Measurements from ENCODE around the gene CECR2.

Gene CECR2

DNA sequence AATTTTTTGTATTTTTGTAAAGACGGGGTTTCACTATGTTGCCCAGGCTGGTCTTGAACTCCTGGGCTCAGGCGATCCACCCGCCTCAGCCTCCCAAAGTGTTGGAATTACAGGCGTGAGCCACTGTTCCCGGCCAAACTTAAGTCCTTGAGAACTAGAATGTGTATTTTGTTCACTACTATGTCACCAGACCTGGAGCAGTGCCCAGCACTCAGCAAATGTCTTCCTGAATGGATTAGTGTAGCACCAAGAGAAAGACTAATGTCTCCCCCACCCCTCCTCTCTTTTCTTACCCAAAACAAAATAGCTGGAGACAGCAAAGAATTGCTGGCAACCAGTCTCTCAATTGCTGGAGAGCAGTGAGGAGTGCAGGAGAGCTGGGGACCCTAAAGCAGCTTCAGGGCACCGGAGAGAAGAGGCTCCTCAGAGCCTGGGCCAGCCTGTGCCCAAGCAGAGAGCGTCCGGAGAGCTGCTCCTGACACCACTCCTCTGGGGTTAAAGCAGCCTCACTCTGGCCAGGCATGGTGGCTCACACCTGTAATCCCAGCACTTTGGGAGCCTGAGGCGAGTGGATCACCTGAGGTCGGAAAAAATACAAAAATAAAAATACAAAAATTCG is 209.0 kb downstream of the CECR2 start:
- FAIRE-seq: no peak

DNA sequence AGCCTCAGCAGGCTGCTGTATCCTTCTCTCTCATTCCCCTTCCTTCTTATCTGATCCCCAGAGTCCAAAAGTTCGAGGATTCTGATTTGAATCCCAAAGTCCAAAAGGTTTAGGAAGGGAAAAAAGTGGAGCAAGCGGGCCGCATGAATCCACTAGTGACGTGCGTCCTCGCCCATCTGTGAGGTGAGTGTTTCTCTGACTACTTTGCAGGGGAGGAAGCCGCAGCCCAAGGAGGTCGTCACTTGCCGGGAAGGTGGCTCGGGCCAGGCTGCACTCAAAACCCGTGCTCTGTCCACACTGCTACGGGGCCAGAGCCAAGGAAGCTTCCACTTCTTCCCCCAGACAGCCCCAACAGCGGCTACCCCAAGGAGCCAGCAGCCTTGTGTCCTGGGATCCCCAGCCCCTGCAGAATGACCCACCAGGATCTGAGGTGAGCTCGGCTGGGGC is 210.3 kb downstream of the CECR2 start:
- FAIRE-seq: no peak

DNA sequence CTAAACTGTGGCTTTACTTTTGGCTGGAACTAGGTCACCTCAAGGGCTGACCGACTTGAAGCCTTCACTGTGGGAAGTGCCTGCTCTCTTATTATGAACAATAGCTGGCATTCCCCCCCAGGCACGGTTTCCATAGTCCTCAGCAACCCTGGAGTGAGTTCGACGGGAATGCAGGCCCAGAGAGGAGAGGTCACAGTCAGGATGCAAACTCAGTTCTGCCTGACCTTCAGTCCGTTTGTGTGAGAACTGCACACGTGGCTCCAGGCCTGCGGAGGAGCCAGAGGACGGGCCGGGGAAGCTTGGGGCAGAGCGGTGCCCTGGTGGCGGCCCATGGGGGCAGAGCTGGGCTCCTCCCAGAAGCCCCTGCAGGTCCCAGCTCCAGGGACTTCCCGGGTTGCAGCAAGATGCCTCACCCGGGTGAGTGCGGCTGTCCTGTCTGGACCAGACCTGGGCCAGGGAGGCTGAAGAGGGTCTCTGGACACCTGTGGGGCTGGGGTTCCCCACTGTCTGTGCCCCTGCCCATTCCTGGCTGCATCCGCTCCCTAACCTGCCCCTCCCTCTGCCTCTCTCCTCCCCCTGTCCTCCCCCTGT is 211.3 kb downstream of the CECR2 start:
- no peak for FAIRE-seq

DNA sequence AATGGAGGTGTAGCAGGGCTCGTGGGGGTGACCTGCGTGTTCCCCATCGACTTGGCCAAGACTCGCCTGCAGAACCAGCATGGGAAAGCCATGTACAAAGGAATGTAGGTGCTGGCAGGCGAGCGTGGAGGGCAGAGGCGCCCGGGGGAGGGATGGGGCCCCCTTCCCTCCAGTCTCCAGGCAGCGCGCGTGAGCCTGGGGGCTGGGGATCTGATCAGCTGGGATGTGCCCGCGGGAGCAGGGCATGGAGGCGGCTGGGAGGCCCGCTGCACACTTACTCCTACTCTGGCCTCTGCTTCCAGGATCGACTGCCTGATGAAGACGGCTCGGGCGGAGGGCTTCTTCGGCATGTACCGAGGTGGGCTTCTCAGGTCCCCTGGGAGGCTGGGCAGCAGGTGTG is 211.8 kb downstream of the CECR2 start:
- no peak for FAIRE-seq

DNA sequence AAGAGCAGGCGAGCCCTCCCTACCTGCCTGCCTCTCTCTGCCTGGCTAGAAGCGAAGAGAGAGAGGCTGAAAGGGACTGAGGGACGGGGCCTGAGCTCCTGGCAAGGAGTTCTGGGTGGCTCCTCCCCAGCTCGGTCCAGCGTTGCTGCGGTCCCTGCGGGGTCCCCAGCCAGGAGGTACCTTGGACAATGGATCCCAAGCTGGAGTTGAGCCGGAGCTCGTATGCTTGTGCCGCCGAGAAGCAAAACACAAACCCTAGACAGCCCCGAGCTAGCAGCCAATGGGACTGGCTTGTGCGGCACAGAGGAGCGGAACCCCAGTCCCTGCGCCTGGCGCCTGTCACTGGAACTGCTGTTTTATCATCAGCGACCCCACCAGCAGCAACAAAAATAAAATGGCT is 212.4 kb downstream of the CECR2 start:
- FAIRE-seq: no peak

DNA sequence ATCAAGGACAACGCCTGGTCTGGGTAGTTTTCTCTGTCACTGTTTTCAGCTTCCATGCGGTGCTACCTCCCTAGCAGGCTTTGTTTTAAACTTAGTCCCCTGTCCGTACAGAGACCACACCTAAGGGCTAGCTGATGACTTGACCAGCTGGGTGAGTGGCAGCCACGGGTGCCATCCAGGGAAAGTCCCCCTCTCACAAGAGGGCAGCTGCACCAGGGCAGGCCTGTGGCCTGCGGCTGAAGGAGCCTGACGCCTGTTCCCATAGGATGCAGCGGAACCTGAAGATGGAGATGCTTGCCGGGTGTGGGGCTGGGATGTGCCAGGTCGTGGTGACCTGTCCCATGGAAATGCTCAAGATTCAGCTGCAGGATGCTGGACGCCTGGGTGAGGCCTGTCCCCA is 213.9 kb downstream of the CECR2 start:
- no peak for FAIRE-seq

DNA sequence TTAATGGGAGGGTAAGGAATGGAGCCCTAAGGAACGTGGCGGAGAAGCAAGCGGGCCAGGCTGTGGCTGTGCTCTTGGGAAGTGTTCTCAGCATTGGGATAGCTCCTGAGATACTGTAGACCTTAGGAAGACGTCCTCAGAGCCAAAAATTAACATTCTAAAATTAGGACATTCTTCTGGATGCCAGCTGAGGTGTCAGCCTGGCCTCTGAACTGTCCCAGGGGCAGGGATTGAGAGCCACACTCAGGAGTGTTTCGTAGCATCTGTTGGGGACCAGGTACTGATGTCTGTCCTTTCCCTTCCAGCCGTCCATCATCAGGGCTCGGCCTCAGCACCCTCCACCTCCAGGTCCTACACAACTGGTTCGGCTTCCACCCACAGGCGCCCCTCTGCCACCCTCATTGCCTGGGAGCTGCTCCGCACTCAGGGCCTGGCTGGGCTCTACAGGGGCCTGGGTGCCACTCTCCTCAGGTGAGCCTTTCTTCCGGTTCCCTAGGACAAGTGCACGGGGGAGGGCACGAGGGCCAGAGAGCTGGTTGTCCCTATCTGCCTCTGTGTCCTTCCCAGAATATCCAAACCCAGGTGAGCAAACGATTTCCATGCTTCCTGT is 217.7 kb downstream of the CECR2 start:
- no peak for FAIRE-seq

DNA sequence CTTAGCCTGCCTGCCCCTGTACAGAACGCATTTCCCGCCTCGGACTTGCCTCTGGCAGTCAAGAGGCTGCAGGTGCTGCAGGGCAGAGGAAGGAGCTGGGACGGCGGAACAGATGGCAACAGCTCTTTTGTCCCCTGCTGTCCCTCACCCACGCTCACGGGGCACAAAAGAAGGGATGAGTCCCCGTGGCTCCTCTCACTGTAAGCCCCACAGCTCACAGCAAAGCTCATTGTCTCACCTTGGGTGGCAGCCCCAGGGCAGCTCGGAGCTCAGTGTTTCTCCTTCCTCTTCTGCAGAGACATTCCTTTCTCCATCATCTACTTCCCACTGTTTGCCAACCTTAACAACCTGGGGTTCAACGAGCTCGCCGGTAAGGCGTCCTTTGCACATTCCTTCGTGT is 218.4 kb downstream of the CECR2 start:
- FAIRE-seq: no peak

DNA sequence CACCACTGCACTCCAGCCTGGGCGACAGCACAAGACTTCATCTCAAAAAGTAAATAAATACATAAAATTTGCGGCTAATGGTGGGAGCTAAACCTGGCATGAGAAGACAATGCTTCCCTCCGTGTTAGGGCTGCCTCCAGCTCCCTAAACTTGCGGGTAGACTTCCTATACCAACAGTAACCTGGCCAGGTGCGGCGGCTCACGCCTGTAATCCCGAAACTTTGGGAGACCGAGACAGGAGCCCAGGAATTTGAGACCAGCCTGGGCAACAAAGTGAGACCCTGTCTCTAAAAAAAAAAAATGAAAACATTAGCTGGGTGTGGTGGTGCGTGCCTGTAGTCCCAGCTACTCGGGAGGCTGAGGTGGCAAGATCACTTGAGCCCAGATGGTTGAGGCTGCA is 219.3 kb downstream of the CECR2 start:
- FAIRE-seq: no peak

DNA sequence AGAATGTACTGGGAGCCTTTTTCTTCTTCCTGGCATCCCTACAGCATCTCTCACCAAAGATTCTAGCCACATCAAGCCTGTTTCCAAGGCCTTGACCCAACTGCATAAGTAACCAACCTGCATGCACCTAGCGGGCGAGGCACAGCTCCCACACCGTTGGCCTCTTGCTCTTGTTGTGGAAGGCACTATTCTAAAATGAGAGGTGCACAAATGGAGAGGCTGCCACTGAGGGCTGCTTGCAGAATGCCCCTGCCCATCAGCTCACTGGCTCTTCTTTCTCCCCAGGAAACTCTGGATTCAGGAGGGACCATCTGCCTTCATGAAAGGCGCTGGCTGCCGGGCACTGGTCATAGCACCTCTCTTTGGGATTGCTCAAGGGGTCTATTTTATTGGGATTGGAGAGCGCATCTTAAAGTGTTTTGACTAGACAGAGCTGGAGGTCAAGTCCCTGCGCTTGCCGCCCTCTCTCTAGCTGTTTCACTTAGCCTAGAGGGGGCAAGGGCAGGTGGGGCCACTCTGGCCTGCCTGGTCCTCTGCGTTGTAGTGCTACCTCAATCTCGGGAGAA is 220.6 kb downstream of the CECR2 start:
- no peak for FAIRE-seq

DNA sequence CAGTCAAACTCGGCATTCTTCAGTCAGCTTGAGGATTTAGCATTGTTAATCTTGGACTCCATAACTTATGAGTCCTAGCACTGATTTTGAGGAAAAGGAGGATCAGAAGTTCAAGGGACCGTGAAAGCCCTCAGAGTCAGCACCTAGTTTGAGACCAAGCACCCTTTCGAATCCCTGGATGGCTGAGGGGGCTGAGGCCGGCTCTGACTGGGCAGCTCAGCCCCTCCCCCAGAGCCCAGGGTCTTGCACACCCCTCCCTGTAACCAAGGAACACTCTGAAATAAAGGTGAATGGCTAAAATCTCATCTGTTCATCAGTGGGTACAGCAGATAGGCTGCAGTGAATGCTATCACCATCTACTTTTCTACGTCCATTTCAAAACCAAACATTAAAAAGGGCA is 221.3 kb downstream of the CECR2 start:
- FAIRE-seq: no peak

DNA sequence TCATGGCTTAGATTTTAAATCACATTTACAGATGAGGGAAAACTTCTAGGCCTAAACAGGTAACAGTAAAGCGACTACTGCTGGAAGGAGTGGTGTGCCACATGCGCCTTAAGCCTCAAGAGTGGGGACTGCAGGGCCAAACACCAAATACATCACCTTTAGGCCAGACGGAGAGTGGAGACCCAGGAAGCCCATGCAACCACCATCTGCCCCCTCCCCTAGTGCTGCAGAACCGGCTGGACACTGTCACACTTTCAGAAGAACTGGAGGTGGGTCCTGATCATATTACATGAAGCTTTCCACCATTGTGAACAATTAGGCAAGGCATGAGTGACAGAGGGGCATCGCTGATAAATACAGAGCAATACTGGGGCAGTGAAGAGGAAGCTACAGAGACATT is 222.9 kb downstream of the CECR2 start:
- no peak for FAIRE-seq

DNA sequence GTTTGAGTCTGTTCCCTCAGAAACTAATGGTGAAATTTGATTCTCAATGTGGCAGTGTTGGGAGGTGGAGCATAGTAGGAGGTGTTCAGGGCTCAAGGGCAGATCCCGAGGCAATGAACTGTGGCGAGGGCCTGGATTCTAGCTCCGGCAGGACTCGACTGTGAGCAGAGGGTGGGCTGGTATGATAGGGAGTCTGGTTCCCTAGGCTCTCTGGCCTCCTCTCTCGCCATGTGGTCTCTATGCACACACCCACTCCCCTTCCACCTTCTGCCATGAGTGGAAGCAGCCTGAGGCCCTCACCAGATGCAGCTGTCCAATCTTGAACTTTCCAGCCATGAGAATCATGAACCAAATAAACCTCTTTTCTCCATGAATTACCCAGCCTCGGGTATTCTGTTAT is 227.0 kb downstream of the CECR2 start:
- FAIRE-seq: no peak

DNA sequence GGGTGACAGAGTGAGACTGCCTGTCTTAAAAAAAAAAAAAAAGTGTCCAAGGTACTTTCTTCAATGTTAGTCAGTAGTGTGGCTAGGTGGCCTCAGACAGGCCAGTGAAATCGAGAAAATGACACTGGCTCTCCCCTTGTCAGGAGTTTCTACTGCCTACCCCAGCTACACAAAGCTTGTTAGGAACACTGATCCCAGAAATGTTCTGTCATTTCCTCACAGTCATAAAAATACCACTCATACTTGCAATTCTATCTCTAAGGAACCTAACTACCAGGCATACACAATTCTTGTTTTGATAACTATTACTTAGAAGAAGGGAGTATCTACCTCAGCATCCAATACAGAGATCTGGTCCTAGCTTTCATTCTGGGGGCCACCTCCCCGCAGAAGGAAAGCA is 228.0 kb downstream of the CECR2 start:
- no peak for FAIRE-seq

DNA sequence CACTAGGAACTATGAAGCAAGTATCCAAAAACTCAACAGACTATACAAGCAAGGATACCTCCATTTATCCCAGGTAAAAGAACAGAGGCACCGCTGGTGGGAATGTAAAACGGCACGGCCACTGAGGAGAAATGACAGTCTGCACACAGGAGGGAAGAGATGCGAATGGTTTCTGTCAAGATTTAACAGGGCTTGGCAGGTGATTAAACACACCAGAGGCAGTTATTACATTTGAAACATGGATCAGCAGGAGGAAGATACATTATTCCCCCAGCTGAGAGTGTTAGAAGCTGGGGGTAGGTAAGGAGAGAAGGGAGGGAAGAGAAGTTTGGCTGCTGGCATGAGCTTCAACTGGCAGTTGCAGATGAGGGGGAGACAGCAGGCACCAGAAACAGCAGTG is 229.1 kb downstream of the CECR2 start:
- FAIRE-seq: no peak

DNA sequence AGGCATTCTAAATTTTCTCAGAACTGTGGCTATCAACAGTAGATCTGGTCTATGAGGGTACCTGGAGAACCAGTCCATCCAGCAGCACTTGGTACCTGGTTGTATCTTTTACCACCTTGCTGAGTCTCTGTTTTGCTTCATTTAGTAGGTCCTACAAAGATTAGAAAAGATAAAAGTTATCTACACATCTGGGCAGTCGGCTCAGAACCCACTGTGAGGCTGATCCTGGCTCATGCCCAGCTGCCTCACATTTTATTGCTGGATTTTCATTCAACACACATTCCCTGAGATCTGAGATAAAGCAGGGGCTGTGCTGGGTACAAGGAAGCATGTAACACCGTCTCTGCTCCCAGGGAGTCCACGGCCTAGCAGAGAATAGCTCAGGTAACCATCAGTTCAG is 231.8 kb downstream of the CECR2 start:
- FAIRE-seq: no peak

DNA sequence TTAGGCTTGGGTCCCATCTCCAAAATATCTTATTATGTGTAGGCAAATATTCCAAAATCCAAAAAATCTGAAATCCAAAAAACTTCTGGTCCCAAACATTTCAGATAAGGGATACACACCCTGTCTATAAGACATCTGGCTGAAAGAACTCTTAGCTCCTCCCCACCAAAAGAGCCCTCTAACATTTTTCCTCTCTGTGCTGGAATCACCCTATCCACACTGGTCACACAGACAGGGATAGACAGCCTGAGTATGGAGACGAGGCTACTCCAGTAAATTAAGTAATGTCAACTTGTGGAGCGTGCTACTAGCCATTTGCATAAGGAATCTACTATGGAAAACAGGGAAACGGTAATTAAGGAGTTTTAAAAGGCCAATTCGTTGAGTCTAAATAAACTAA is 234.4 kb downstream of the CECR2 start:
- FAIRE-seq: no peak

DNA sequence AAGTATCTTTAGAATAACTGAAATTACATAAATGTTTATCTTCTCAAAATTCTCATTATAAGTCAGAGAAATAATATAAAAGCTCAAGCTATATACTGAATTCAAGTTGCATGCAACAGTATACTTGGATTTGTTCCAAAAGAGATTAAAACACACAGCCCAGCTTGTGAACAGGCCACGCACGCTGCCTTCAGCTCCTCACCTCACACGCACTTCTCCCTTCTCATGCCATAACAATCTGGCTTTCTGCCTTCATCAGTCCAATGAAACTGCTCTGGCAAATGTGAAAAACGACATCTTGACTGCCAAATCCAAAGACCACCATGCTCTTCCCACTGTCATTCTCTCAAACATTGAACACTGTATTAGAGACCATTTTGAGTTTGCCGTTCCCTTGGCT is 237.2 kb downstream of the CECR2 start:
- FAIRE-seq: no peak
